ENCODE measurements around the gene TUSC1. TPM values are rescaled to one million over a fixed set of nuclear protein-coding genes. Genes with fewer than 3 reads are reported as not detected.
A peak's percentile ranks its signal among the peaks of the same experiment; 100 is the strongest.
"Not testable (repeated sequence)": the region's sequence is repeated elsewhere in the genome, so short reads cannot be mapped to it uniquely, and the experiment has no call there.

TUSC1 gene
- total RNA-seq, 1 donor from 2014 or later, result 15.0 TPM

DNA sequence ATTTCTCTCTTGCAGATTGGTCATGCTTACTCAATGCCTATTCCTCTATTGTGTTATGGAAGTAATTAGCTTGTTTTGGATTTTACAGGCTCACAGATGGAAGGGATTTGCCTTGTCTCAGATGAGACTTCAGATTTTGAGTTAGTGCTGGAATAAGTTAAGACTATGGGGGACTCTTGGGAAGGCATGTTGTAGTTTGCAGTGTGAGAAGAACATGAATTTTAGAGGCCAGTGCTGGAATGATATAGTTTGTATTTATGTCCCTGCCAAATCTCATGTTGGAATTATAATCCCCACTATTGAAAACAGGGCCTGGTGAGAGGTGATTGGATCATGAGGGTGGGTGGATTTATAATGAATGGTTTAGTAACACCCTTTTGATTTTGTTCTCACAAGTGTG, 6.1 kb upstream of the TUSC1 start:
- intact Hi-C loops (cut with DNase I), result no loop called here
- Histone ChIP-seq H3K27me3 (no peaks in the 10 kb centered on the region), H3K4me1 (peaks cover 1% of the 10 kb centered on the region), H3K27ac (no peak overlapping the region), H3K4me3 (no peak overlapping the region), H3K36me3 (no peaks in the 10 kb centered on the region), H3K9me3 (no peaks in the 10 kb centered on the region)
- DNase-seq (no peak), ATAC-seq (no peak)
- TF ChIP-seq, protein P1, sequence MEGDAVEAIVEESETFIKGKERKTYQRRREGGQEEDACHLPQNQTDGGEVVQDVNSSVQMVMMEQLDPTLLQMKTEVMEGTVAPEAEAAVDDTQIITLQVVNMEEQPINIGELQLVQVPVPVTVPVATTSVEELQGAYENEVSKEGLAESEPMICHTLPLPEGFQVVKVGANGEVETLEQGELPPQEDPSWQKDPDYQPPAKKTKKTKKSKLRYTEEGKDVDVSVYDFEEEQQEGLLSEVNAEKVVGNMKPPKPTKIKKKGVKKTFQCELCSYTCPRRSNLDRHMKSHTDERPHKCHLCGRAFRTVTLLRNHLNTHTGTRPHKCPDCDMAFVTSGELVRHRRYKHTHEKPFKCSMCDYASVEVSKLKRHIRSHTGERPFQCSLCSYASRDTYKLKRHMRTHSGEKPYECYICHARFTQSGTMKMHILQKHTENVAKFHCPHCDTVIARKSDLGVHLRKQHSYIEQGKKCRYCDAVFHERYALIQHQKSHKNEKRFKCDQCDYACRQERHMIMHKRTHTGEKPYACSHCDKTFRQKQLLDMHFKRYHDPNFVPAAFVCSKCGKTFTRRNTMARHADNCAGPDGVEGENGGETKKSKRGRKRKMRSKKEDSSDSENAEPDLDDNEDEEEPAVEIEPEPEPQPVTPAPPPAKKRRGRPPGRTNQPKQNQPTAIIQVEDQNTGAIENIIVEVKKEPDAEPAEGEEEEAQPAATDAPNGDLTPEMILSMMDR (IDR thresholded peaks at IDR 0.05), result no peak

DNA sequence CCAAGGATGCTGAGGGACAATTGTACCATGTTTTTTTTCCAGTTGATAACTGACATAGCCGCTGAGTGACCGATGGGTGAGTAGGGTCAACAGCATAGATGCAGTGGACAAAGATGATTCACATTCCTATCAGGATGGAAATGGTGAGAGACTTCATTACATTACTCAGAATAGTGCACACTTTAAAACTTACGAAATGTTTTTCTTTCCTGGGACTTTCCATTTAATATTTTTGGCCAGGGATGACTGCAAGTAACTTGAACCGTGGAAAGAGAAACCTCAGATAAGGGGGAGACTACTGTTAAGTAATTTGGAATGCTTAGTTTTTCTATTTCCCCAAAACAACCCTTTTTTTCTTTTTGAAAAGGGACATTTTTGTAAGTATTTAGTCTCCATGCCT, 3.0 kb upstream of the TUSC1 start:
- no peak for DNase-seq
- H3K4me1 ChIP-seq, result peaks cover 9% of the 10 kb centered on the region
- no peak for ATAC-seq
- H3K36me3 ChIP-seq, result no peaks in the 10 kb centered on the region
- H3K4me3 ChIP-seq, result no peak overlapping the region
- H3K27me3 ChIP-seq, result no peaks in the 10 kb centered on the region
- TF ChIP-seq, protein P1 (IDR thresholded peaks at IDR 0.05), result no peak
- no peaks in the 10 kb centered on the region for H3K9me3 ChIP-seq
- H3K27ac ChIP-seq, result no peak overlapping the region
- intact Hi-C loops (cut with DNase I), result no loop called here

DNA sequence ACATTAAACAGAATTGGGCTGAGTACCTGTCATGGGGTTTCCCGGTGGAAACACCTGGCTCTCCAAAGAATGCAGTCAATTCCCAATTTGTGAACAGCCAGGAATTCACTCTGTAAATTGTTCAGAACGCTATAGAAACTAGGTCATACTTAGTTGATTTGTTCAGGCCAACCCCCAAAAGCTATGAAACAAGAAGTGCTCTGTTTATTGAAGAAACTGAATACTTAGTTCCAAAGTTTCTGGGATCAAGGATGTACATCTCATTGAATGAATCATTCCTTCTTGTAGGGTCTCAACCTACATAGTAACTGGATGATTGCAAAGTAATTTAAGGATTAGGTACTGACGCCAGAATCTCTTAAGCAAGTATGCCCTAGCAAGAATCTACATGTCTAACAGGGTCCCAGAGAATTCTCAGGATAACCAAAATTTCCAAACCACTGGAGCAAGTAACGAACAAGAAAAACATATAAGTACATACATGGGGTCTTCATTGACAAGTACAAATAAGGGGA, 659 bp upstream of the TUSC1 start:
- H3K36me3 ChIP-seq, result no peaks in the 10 kb centered on the region
- no peaks in the 10 kb centered on the region for H3K9me3 ChIP-seq
- peaks cover 9% of the 10 kb centered on the region for H3K4me1 ChIP-seq
- H3K27me3 ChIP-seq, result no peaks in the 10 kb centered on the region
- intact Hi-C loops (cut with DNase I), result no loop called here
- peak overlapping the region; percentile 99 for H3K27ac ChIP-seq
- H3K4me3 ChIP-seq, result peak overlapping the region; percentile 89
- no peak for DNase-seq
- ATAC-seq, result no peak
- TF ChIP-seq, protein P1 (IDR thresholded peaks at IDR 0.05), result no peak

DNA sequence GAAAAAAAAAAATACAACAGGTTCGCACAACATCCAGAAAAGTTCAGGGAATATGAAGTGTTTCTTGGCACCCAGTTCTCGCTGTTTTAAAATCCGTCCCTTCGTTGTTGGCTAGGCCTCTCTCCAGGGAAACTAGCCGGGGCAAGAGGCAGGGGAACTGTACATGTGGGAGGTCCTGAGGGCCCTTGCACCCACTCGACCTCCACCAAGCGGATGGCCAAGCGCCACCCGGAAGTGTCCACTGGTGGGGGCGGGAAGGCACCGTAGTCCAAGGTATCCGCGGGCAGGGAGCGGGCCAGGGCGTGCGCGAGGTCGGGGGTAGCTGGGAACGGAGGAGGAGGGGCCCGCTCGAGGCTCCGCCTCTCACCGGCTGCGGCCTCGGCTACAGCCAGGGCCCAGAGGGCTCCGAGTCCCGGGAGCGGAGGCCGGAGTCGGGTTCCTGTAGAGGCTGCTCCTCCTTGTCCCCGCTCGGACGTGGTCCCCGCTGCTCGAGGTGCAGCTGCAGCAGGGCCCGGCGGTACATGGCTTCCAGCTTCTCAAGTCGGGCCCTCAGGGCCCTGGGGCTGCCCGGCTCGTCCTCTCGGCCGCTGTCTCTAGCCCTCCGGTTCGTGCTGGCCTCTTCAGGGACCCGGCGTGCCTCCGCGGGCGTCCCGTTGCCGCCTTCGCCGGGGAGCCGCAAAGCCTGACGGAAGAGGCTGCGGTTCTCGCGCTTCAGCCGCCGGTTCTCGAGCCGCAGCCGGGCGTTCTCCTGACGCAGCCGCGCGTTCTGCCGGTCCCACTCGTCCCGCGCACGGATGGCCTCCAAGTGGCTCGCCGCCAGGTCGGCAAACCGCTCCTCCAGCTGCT, 720 bp downstream of the TUSC1 start:
- TF ChIP-seq, protein P1 (IDR thresholded peaks at IDR 0.05), result no peak
- peak overlapping the region; percentile 99 for H3K27ac ChIP-seq
- peak; percentile 97 for ATAC-seq
- DNase-seq, result peak; percentile 96
- H3K4me1 ChIP-seq, result peaks cover 9% of the 10 kb centered on the region
- intact Hi-C loops (cut with DNase I), result no loop called here
- no peaks in the 10 kb centered on the region for H3K36me3 ChIP-seq
- no peaks in the 10 kb centered on the region for H3K27me3 ChIP-seq
- H3K4me3 ChIP-seq, result peak overlapping the region; percentile 89
- no peaks in the 10 kb centered on the region for H3K9me3 ChIP-seq

DNA sequence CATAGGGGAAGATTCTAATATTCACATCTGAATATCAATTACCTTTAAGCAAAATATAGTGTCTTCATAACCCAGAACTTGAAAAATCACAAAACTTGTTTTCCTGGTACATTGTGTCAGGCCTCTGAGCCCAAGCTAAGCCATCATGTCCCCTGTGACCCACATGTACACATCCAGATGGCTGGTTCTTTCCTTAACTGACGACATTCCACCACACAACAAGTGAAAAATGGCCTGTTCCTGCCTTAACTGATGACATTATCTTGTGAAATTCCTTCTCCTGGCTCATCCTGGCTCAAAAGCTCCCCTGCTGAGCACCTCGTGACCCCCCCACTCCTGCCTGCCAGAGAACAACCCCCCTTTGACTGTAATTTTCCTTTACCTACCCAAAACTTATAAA, 2.4 kb downstream of the TUSC1 start:
- H3K9me3 ChIP-seq; DNase-seq; intact Hi-C loops (cut with DNase I); H3K36me3 ChIP-seq; H3K4me3 ChIP-seq; H3K27ac ChIP-seq; H3K4me1 ChIP-seq; H3K27me3 ChIP-seq; ATAC-seq: not testable (repeated sequence)

DNA sequence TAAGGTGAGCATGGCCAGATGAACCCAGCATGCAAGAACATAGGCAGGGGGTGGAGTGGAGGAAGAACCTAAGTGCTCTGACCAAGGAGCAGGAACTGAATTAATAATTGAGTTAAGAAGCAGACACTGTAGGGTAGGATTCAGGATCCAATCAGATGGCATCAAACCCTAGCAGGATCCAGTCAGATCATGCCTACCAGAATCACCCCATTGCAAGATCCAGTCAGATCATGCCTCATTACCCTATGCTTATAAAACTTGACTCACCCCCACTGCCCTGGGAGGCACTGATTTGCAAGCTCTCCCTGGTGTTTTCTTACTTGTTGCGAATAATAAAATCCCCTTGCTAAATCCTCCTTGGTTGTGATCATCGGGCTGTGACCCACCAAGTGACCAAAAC, 19.7 kb downstream of the TUSC1 start:
- intact Hi-C loops (cut with DNase I), result no loop called here
- no peaks in the 10 kb centered on the region for H3K9me3 ChIP-seq
- ATAC-seq, result no peak
- TF ChIP-seq, protein P1 (IDR thresholded peaks at IDR 0.05), result no peak
- H3K27me3 ChIP-seq, result no peaks in the 10 kb centered on the region
- H3K4me3 ChIP-seq, result no peak overlapping the region
- no peak for DNase-seq
- H3K36me3 ChIP-seq, result no peaks in the 10 kb centered on the region
- no peaks in the 10 kb centered on the region for H3K4me1 ChIP-seq
- no peak overlapping the region for H3K27ac ChIP-seq

Measured in upper lobe of right lung (tissue), 1 donor.